ENCODE data around the gene SPATA18.

Gene SPATA18, protein sequence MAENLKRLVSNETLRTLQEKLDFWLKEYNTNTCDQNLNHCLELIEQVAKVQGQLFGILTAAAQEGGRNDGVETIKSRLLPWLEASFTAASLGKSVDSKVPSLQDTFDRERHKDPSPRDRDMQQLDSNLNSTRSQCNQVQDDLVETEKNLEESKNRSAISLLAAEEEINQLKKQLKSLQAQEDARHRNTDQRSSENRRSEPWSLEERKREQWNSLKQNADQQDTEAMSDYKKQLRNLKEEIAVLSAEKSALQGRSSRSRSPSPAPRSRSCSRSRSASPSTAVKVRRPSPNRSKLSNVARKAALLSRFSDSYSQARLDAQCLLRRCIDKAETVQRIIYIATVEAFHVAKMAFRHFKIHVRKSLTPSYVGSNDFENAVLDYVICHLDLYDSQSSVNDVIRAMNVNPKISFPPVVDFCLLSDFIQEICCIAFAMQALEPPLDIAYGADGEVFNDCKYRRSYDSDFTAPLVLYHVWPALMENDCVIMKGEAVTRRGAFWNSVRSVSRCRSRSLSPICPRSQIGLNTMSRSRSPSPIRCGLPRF

DNA sequence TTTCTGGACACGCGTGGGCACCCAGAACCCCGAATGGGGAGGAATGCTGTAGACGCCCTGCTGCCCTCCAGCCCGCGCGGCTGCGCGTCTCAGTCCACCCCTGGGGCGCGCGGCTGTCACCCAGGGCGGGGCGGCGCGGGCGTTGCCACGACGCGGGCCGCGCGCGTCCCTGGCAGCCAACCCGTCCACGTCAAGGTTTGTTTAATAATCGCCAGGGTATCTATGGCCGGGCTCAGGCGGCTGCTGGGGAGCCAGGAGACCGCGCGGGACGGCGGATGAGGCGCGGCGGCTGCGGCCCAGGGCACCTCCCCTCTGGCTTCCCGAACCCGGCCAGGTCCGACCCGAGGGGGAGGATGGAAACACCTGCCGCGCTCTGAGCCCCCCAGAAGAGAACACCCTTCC, at the start of gene SPATA18:
Gene SPATA18, plus strand, starts transcription at position 92 of the 402 bp plus-strand sequence. CDS start 401 bp downstream, outside the sequence.
- DNase-seq (ENCODE audit: insufficient read length, low spot score): peak; percentile 6
- no peak for FAIRE-seq

DNA sequence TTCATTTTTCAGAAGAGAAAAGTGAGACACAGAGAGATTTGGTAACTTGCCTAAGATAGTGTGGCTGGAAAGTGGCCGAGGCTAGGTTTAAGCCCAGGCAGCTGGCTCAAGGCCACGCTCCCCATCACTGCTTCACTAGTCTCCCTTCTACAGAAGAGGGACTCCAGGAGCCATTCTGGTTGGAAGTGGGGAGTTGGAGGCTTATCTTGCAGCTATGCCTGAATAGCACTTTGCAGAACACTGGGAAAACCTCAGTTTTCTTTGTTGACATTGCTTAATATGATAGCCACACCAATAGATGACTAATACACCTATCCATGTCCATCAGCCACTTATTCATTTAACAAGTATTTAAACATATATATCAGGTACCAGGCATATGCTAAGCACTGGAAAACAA, 49.5 kb upstream of the SPATA18 start:
- no peak for DNase-seq (ENCODE audit: insufficient read length, low spot score)
- FAIRE-seq: no peak

DNA sequence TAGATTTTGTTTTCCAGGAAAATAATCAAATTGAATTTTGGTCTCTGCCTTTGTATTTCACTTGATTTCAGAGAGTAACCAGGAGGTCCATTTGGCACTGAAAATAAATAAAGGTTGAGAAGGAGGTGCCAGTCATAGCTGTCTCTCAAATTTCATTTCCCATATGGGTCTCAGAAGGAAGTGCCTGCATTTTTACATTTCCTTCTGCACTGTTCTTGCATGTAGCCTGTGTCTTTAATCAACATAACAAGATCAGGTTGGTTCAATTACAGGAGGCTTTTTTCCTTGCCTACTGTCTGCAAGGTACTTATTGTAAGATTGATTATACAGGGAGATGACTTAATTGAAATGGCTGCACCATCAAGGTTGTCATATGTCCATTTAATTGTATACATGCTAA, 46.7 kb upstream of the SPATA18 start:
- FAIRE-seq: no peak
- DNase-seq (ENCODE audit: insufficient read length, low spot score): no peak

DNA sequence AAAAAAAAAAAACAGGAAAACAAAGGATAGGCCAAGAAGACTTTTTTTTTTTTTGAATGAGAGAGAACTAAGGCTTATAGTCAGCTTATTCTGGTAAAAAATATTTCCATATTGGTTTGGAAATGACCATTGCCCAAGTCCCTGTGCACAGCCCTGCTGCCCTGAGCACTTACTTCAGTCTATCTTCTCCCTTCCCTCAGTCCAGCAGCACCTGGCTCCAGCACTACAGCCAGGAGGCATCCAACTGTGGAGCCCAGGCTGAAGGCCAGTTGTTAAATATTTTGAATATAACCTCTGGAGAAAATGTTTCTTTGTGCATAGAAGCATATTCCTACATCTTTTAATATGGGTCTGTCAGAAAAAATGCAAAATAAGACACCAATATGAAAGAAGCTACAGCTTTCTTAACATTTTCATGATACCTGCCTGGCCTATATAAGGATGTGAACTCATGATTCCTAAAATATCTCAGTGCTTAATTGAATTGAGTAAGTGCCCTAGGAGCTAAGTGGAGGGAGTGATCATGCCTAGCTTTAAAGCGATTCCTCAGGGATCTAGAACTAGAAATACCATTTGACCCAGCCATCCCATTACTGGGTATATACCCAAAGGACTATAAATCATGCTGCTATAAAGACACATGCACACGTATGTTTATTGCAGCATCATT, 45.4 kb upstream of the SPATA18 start:
- FAIRE-seq (no peak), DNase-seq (ENCODE audit: insufficient read length, low spot score) (no peak)

DNA sequence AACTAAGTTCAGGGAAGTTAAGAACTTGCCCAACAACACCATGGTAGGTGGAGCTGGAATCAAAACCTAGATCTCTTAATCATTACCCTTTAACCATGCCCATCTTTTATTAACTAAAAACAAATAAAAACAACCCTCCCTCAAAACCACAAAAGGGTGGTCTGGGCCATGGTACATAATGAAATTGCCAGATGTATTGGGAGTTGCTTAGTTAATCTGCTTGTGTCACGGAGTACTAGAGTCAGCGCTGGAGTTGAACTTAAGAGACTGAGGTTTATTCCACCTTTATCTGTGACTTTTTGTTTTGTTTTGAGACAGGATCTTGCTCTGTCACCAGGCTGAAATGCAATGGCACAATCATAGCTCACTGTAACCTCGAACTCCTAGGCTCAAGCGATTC, 44.2 kb upstream of the SPATA18 start:
- no peak for DNase-seq (ENCODE audit: insufficient read length, low spot score)
- FAIRE-seq: no peak

DNA sequence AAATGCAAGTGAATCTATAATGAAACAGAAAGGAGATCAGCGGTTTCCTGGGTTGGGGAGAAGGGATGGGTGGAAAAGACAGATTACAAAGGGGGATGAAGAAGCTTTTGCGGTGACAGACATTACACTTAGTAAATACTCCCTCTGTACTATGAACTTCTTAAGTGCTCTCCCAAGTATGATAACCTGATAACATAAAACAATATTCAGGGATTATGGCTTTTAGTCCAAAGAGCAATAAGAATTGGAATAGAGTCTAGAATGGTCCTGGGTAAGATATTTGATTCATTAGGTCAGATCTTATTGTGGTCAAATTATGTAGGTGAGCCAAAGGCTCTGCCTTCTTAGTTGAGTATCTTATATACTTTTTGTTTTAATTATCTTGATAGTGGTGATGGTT, 40.1 kb upstream of the SPATA18 start:
- DNase-seq (ENCODE audit: insufficient read length, low spot score): no peak
- no peak for FAIRE-seq

DNA sequence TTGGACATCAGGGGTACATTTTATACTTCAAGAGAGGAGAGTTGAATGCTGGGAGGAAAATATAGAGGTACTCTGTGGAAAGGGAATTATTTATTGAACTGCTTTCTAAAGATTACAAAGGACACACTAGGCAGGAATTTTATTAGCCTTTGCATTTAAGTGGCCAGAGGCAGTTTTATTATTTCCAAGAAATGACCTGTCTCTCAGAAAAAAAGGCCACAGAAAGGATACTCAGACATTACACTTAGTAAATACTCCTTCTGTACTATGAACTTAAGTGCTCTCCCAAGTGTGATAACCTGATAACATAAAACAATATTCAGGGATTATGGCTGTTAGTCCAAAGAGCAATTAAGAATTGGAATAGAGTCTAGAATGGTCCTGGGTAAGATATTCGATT, 38.5 kb upstream of the SPATA18 start:
- no peak for DNase-seq (ENCODE audit: insufficient read length, low spot score)
- FAIRE-seq: no peak

DNA sequence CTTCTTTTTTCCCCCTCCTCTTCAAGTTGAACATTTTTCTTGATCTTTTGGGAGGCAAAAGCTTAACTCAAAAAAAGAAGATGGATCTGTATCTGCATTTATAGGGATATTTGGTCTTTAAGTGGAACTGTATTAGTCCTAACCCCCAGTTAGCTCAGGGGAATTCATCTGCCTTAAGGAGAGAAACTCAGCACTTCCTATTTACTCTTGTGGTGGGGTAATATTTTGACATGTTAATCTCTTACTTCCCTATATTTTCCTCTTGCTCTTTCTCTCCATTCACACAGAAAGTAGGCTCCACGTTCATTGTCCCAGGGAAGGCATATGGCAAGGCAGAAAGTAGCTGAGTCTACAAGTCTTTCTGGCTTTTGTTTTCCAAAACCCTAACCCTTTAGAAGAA, 36.2 kb upstream of the SPATA18 start:
- FAIRE-seq (no peak), DNase-seq (ENCODE audit: insufficient read length, low spot score) (no peak)

DNA sequence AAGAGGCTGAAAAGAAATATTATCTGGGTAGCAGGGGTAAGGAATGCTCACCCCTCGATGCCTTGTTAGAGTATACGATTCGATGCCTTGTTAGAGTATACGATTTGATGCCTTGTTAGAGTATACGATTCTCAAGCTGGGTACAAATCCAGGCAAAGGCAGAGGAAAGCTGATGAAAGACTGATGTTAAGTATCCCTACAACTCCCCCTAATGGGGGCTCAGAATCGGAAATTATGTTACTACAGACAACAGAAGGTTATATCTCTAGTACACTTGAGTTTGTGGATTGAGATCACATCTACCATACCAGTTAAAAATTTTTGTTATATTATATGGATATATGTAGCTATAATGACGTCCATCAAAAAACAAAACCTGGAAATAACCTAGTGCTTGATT, 35.7 kb upstream of the SPATA18 start:
- no peak for DNase-seq (ENCODE audit: insufficient read length, low spot score)
- no peak for FAIRE-seq

DNA sequence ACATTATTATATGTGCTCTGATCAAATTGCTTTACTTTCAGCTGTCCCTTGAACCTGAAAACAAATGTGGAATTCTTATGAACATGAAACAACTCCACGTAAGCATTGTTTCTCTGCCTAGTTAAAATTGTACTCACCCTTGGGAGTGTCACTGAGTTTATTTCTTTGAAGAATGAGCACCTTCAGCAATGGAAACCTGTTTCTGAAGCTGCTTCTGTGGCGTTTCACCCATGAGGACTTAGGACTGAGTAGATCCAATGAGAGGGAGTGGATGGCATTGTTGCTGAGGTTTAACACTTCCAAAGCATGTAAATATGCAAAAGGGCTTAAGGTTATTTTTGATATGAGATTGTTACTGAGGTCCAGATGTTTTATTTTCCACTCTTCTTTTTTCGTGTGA, 34.1 kb upstream of the SPATA18 start:
- FAIRE-seq: no peak
- DNase-seq (ENCODE audit: insufficient read length, low spot score): no peak

DNA sequence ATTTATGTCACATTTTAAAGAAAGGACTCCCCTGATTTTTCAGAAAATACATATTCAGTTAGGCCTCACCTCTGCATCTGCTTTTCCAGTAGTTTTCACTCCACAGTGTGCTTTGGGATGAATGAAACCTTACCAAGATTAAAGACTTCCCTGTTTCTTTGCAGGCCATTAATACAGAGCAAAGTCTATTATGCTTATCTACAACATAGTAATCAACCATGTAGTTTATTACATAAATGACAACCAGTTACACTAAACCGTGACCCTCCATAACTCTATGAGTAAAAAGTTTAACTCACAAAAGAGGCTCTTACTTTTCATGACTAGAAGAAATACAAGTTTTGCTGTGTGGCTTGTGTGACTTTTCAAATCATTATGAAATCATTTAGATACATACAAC, 33.3 kb upstream of the SPATA18 start:
- no peak for DNase-seq (ENCODE audit: insufficient read length, low spot score)
- FAIRE-seq: no peak

DNA sequence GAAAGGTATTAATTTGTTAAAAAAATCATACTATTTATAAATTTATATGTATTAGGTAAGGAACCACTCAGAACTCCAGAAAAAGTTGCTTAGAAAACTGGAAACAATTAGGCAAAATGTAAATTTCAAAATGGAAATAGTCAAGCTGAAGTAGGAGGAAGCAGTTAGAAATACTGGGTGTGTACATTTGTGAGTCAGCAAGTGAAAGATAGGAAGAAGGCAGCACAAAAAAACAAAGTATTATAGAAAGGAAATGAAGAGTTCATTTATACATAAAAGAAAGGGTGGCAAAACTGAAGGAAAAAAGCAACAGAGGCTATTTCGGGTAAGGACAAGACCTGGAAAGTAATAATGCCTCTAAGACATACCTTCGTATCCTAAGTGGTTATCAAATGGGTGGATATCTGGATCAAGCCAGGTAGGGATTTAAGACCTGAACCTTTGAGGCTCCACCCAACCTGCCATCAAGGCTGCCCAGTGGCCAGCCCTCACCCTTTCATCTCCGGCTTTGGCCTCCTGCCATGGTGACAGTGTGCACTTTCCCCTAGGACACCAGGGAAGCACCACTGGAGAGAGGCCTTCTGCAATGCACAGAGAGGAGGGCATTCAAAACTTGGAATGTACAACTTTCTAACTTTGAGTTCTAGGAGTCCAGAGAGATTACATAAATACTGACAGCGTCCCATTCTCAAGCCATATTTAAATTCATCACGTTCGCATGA, 31.0 kb upstream of the SPATA18 start, which contains the start of gene LRRC66:
Gene LRRC66, minus strand, starts transcription at position 428 of the 722 bp plus-strand sequence. CDS start 2,750 bp downstream, outside the sequence.
- FAIRE-seq: no peak
- no peak for DNase-seq (ENCODE audit: insufficient read length, low spot score)

DNA sequence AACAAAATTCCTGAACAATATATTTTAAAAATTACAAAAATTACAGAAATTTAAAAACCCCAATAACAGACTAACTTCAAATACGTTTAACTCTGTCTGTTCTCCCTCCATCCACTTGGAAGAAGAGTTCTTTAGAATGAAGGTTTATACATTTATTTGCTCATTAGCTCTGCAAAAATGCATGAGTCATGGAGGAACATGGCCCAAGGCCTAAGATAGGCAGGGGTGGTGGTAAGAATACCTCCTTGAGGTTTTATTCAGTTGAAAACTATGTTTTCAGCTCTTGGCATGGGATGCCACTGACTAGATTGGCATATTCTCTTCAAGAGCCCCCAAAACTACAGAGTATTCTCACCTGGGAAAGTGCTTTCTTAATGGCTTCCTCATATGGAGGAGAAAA, 22.1 kb upstream of the SPATA18 start:
- no peak for DNase-seq (ENCODE audit: insufficient read length, low spot score)

DNA sequence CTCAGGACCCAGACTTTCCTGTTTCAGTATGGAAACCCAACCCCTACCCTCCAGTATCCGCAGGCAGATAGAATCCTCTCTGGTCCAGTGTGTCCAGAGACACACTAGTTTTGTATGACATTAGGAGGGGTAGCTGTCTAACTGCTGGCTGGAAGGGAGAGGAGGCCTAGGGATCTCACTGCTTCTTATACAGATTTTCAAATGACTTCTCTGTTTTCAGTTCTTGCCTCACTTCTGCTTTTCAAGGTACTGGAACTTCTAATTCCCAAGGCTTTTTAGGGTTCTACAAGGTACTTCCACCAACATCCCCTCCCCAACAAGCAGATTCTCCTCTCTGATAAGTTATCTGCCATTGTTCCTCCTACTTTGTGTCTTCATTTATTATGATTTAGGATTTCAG, 19.1 kb upstream of the SPATA18 start:
- FAIRE-seq (no peak), DNase-seq (ENCODE audit: insufficient read length, low spot score) (no peak)

More for the DNA sequence above, 22.1 kb upstream of the SPATA18 start:
- no peak for FAIRE-seq

DNA sequence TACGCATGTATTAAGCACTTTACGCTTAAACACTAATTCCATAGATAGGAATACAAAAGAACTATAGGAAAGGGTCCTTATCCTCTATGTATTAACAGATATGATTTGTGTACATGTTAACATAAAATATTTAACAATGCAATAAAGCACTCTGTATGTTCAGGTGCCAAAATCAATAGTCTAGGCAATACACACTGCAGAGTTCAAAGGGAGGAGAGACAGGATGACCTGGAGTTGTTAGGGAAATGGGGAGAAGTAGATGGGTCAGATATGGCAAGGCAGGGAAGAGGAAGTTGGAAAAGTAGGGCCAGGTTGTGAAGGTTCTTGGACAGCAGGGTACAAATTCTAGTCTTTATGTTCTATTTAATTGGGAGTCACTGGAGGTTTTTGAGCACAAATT, 15.9 kb upstream of the SPATA18 start:
- no peak for DNase-seq (ENCODE audit: insufficient read length, low spot score)
- no peak for FAIRE-seq

DNA sequence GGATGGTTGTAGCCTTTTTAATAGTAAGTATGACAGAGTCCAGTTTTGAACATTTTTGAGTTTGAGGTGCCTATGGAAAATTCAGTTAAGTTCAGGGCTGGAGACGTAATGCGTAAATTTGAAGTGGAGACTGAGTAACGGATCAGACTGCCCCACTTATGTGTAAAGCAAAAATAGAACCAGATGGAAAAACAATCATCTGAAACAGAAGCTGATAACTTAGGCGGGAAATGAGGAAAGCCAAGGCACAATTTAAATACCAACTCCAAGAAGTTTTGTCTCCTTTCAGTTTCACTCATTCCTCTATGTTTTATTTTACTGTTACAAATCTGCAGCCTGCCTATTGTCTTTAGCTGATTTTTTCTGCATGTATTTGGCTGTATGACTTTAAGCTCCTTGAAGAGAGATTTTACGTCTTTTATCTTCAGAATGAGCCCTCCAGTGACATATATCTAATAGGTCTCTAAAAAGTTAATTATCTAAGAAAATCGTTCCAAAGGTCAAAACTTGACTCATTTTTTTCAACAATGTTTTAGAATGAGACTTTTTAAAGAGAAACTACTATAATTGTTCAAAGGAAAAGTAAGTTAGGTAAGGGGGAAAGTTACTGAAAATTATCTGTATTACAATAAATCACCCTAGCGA, 14.1 kb upstream of the SPATA18 start:
- no peak for FAIRE-seq
- DNase-seq (ENCODE audit: insufficient read length, low spot score): no peak

DNA sequence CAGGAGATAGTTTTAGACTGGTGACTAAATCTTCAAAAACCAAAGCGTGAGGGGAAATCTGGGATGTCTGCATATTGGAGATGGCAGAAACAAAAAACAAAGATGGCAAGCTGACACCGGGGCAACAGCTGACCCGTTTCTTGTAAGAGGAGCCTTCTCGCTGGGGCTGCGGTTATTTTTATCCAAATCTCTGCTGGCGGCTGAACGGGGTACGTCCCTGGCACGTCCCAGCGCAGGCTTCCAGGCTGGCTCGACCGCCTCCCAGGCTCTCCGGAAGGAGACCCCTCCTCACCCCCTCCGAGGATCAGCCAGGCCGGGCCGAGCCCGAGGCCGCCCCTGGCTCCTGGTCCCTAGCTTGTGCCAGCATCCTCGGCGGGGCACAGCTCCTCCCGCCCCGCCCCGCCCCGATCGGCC, 13.4 kb upstream of the SPATA18 start:
- FAIRE-seq: no peak
- peak; percentile 18 for DNase-seq (ENCODE audit: insufficient read length, low spot score)

DNA sequence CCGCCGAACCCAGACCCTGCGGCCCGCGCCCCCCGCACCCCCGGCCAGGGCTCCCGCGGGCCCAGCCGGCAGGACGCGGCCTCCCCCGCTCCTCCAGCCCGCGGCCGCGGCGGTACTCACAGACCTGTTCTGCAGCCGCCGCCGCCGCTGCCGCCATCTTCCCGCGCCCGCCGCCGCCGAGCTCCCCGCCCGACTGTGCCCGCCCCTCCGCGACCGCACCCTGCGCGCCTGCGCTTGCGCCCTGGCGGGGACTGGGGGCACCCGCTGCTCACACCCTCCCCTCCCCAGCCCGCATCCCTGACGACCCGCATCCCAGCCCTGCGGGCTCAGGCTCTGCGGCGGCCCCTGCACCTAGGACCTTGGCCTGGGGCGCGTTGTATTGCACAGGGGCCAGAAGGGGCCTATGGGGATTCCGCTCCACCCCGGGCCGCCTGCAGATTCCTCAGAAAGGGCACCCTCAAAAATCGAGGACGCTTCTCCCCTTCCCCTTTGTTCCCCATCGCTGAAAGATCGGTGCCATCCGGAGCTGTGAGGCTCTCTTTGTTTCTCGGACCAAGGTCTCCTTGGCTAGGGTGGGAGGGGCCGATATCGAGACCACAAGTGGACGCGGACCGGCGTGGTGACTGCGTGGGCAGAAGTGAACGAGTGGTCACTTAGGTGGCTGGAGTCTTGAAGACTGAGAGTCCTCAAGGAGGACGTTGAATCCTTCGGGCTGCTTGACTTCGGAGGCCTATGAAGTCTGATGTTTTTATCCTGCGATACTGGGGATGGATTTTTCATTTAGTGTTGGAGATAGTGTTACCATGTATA, 12.8 kb upstream of the SPATA18 start, which contains the start of gene SGCB:
Gene SGCB, minus strand, starts transcription at position 197 of the 810 bp plus-strand sequence. Its CDS starts 40 bp downstream, at position 157.
- peak; percentile 57 for DNase-seq (ENCODE audit: insufficient read length, low spot score)
- FAIRE-seq: no peak

DNA sequence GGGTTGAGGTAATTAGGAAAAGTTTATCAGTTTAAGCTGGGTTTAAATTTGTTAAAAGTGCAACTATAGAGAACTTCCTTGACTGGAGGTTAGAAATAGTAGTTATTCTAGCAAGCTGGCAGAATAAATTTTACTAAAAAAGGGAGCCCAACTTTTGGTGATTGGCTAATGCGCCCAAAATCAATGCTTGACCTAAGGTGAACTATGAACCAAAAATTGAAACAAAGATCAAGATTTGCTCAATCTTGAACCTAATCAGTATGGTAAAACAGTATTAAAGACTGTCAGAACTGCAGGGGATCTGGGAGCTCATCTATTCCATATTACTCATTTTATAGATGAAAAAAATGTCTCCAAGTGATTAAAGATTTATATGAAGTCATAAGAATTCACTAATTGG, 6.1 kb upstream of the SPATA18 start:
- FAIRE-seq (no peak), DNase-seq (ENCODE audit: insufficient read length, low spot score) (no peak)

DNA sequence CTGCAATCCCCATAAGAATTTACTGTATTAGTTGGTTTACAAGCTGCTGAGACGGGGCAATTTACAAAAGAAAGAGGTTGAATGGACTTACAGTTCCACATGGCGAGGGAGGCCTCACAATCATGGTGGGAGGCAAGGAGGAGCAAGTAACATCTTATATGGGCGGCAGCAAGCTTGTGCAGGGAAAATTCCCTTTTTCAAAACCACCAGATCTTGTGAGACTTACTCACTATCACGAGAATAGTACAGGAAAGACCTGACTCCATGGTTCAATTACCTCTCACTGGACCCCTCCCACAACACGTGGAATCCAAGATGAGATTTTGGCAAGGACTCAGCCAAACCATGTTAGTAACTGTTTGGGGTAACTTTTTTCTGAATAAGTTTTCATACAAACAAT, 1.8 kb upstream of the SPATA18 start:
- FAIRE-seq (no peak), DNase-seq (ENCODE audit: insufficient read length, low spot score) (no peak)
